ENCODE data around the gene MAN1A1. TPM values are rescaled to one million over a fixed set of nuclear protein-coding genes. Genes with fewer than 3 reads are reported as not detected.

Gene MAN1A1
- total and polyA plus RNA-seq, 2 experiments from 2014 or later: 2.0 to 8.7 TPM

DNA sequence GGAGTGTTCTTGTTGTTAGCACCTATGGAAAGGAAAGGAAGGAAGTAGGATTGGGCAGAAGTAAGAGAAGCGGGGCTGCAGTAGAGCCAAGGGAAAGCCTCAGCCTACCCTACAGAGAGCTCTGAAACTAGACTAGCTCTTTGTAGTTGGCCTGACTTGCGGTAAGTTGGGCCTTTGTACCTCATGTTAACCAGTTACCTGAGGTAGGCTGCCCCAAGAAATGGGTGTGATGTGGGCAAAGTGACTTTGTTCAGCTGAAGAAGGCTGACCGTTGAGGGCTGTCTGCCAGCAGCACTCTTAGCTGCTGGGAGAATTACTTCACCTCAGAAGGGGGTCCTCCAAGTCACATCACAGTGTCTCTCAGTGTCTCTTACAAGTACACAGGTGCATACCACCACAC, 216.2 kb downstream of the MAN1A1 start (continued):
- TF ChIP-seq ETS1 (IDR thresholded peaks at IDR 0.05) (no peak), EZH2 (IDR thresholded peaks at IDR 0.05; ENCODE audit: low read depth, unreplicated experiment) (no peak), NANOG (IDR thresholded peaks at IDR 0.05; ENCODE audit: borderline replicate concordance) (no peak), CREB1 (CRISPR knock-in tag; IDR thresholded peaks at IDR 0.05; ENCODE audit: low read depth) (no peak), STAT1 (IDR thresholded peaks at IDR 0.05; ENCODE audit: unreplicated experiment) (no peak)

- Histone ChIP-seq H3F3A (replicated peaks; ENCODE audit: low read depth) (no peaks in the 10 kb centered on the region), H2AFZ (no peak overlapping the region), H3K9me2 (ENCODE audit: insufficient read depth) (no peaks in the 10 kb centered on the region), H3K36me3 (ENCODE audit: insufficient read depth) (no peaks in the 10 kb centered on the region), H3K27ac (ENCODE audit: low read depth) (no peak overlapping the region), H4K20me1 (replicated peaks; ENCODE audit: insufficient read depth) (no peaks in the 10 kb centered on the region), H3K79me2 (replicated peaks; ENCODE audit: insufficient read depth) (no peaks in the 10 kb centered on the region), H3K4me3 (no peak overlapping the region), H3K4me1 (ENCODE audit: insufficient read depth) (peaks cover 15% of the 10 kb centered on the region), H3K4me2 (no peak overlapping the region), H3K27me3 (ENCODE audit: insufficient read depth) (no peaks in the 10 kb centered on the region)
- Mint-ChIP-seq H3K36me3 (ENCODE audit: low read depth) (no peaks in the 10 kb centered on the region), H3K4me3 (no peak overlapping the region), H3K27ac (no peak overlapping the region), H3K9me3 (no peaks in the 10 kb centered on the region), H3K4me1 (peaks cover 23% of the 10 kb centered on the region), H3K27me3 (ENCODE audit: insufficient read depth, low read depth, poor library complexity) (peaks cover 1% of the 10 kb centered on the region)
- ATAC-seq: no peak
- no peak for DNase-seq (ENCODE audit: low spot score)
- TF ChIP-seq EZH2phosphoT487 (IDR thresholded peaks at IDR 0.05; ENCODE audit: unreplicated experiment): no peak
- TF ChIP-seq, protein P1, sequence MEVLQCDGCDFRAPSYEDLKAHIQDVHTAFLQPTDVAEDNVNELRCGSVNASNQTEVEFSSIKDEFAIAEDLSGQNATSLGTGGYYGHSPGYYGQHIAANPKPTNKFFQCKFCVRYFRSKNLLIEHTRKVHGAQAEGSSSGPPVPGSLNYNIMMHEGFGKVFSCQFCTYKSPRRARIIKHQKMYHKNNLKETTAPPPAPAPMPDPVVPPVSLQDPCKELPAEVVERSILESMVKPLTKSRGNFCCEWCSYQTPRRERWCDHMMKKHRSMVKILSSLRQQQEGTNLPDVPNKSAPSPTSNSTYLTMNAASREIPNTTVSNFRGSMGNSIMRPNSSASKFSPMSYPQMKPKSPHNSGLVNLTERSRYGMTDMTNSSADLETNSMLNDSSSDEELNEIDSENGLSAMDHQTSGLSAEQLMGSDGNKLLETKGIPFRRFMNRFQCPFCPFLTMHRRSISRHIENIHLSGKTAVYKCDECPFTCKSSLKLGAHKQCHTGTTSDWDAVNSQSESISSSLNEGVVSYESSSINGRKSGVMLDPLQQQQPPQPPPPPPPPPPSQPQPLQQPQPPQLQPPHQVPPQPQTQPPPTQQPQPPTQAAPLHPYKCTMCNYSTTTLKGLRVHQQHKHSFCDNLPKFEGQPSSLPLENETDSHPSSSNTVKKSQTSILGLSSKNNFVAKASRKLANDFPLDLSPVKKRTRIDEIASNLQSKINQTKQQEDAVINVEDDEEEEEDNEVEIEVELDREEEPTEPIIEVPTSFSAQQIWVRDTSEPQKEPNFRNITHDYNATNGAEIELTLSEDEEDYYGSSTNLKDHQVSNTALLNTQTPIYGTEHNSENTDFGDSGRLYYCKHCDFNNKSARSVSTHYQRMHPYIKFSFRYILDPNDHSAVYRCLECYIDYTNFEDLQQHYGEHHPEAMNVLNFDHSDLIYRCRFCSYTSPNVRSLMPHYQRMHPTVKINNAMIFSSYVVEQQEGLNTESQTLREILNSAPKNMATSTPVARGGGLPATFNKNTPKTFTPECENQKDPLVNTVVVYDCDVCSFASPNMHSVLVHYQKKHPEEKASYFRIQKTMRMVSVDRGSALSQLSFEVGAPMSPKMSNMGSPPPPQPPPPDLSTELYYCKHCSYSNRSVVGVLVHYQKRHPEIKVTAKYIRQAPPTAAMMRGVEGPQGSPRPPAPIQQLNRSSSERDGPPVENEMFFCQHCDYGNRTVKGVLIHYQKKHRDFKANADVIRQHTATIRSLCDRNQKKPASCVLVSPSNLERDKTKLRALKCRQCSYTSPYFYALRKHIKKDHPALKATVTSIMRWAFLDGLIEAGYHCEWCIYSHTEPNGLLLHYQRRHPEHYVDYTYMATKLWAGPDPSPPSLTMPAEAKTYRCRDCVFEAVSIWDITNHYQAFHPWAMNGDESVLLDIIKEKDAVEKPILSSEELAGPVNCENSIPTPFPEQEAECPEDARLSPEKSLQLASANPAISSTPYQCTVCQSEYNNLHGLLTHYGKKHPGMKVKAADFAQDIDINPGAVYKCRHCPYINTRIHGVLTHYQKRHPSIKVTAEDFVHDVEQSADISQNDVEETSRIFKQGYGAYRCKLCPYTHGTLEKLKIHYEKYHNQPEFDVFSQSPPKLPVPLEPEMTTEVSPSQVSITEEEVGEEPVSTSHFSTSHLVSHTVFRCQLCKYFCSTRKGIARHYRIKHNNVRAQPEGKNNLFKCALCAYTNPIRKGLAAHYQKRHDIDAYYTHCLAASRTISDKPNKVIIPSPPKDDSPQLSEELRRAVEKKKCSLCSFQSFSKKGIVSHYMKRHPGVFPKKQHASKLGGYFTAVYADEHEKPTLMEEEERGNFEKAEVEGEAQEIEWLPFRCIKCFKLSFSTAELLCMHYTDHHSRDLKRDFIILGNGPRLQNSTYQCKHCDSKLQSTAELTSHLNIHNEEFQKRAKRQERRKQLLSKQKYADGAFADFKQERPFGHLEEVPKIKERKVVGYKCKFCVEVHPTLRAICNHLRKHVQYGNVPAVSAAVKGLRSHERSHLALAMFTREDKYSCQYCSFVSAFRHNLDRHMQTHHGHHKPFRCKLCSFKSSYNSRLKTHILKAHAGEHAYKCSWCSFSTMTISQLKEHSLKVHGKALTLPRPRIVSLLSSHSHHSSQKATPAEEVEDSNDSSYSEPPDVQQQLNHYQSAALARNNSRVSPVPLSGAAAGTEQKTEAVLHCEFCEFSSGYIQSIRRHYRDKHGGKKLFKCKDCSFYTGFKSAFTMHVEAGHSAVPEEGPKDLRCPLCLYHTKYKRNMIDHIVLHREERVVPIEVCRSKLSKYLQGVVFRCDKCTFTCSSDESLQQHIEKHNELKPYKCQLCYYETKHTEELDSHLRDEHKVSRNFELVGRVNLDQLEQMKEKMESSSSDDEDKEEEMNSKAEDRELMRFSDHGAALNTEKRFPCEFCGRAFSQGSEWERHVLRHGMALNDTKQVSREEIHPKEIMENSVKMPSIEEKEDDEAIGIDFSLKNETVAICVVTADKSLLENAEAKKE (CRISPR knock-in tag; IDR thresholded peaks at IDR 0.05): no peak
- TF ChIP-seq STAT1 (IDR thresholded peaks at IDR 0.05; ENCODE audit: unreplicated experiment): no peak
- no peak for TF ChIP-seq NANOG (IDR thresholded peaks at IDR 0.05; ENCODE audit: borderline replicate concordance)
- TF ChIP-seq CTCF (conservative IDR thresholded peaks at IDR 0.05; ENCODE audit: low read depth in 2 of 2): no peak
- TF ChIP-seq ZNF114 (CRISPR knock-in tag; IDR thresholded peaks at IDR 0.05): no peak
- no peak for TF ChIP-seq POLR2AphosphoS5 (IDR thresholded peaks at IDR 0.05; ENCODE audit: low read depth)
- no peak for TF ChIP-seq EZH2 (IDR thresholded peaks at IDR 0.05; ENCODE audit: low read depth, unreplicated experiment)
- TF ChIP-seq JUNB (IDR thresholded peaks at IDR 0.05; ENCODE audit: unreplicated experiment): no peak
- TF ChIP-seq, protein P2, sequence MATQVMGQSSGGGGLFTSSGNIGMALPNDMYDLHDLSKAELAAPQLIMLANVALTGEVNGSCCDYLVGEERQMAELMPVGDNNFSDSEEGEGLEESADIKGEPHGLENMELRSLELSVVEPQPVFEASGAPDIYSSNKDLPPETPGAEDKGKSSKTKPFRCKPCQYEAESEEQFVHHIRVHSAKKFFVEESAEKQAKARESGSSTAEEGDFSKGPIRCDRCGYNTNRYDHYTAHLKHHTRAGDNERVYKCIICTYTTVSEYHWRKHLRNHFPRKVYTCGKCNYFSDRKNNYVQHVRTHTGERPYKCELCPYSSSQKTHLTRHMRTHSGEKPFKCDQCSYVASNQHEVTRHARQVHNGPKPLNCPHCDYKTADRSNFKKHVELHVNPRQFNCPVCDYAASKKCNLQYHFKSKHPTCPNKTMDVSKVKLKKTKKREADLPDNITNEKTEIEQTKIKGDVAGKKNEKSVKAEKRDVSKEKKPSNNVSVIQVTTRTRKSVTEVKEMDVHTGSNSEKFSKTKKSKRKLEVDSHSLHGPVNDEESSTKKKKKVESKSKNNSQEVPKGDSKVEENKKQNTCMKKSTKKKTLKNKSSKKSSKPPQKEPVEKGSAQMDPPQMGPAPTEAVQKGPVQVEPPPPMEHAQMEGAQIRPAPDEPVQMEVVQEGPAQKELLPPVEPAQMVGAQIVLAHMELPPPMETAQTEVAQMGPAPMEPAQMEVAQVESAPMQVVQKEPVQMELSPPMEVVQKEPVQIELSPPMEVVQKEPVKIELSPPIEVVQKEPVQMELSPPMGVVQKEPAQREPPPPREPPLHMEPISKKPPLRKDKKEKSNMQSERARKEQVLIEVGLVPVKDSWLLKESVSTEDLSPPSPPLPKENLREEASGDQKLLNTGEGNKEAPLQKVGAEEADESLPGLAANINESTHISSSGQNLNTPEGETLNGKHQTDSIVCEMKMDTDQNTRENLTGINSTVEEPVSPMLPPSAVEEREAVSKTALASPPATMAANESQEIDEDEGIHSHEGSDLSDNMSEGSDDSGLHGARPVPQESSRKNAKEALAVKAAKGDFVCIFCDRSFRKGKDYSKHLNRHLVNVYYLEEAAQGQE (IDR thresholded peaks at IDR 0.05; ENCODE audit: unreplicated experiment): no peak
- TF ChIP-seq CREB1 (CRISPR knock-in tag; IDR thresholded peaks at IDR 0.05; ENCODE audit: low read depth): no peak
Observed at GRCh38 chr6:119132261-119132981, 217.1 kb downstream of the MAN1A1 start.
